Hypothalamus (tissue), 51 donors: ENCODE results near the gene DHX16.
"Not testable (repeated sequence)": the region's sequence is repeated elsewhere in the genome, so short reads cannot be mapped to it uniquely, and the experiment has no call there.

Experiments
- DNase-seq, 51 donors: peaks; one replicate each; lab custom pipeline; 2025; lab: John Stamatoyannopoulos, UW

The DHX16 gene

GRCh38 chr6:30672445-30673253 lies at the start of gene DHX16:
TSS of gene DHX16 (minus strand) at chr6:30673006. CDS start at chr6:30672841, 165 bp downstream.
- peak; percentile 32 to 93 (median 81) for DNase-seq

GRCh38 chr6:30722025-30722279 lies 49.1 kb upstream of the DHX16 start:
- not testable (repeated sequence) for DNase-seq

GRCh38 chr6:30721198-30722024 lies 48.6 kb upstream of the DHX16 start:
- DNase-seq, result peak; percentile 14 to 89 (median 74)

- DNase-seq, result peak in 32 of 51 donors; percentile 1 to 76 (median 34)
These were observed 48.0 kb upstream of the DHX16 start for GRCh38 chr6:30720738-30721197.

- peak; percentile 60 to 99 (median 96) for DNase-seq
These were observed 47.3 kb upstream of the DHX16 start, which contains the start of gene TUBB for GRCh38 chr6:30719791-30720737. TSS of gene TUBB (plus strand) at chr6:30720352. CDS start at chr6:30720507, 155 bp downstream.

GRCh38 chr6:30719356-30719755 lies 46.5 kb upstream of the DHX16 start:
- DNase-seq, result no peak

- DNase-seq, result not testable (repeated sequence)
These were observed 45.3 kb upstream of the DHX16 start for GRCh38 chr6:30717845-30718720.

GRCh38 chr6:30717129-30717844 lies 44.5 kb upstream of the DHX16 start, which contains the start of gene MDC1:
TSS of gene MDC1 (minus strand) at chr6:30717281. CDS start at chr6:30715175, 2,106 bp downstream.
- peak; percentile 72 to 100 (median 99) for DNase-seq

GRCh38 chr6:30716879-30717128 lies 44.0 kb upstream of the DHX16 start:
- no peak for DNase-seq

GRCh38 chr6:30714263-30714662 lies 41.5 kb upstream of the DHX16 start:
- no peak for DNase-seq

- DNase-seq, result no peak
These were observed 39.7 kb upstream of the DHX16 start for GRCh38 chr6:30712441-30712945.

GRCh38 chr6:30711758-30712380 lies 39.1 kb upstream of the DHX16 start:
- DNase-seq, result no peak

- no peak for DNase-seq
These were observed 36.5 kb upstream of the DHX16 start for GRCh38 chr6:30709101-30709868.

- no peak for DNase-seq
These were observed 34.6 kb upstream of the DHX16 start for GRCh38 chr6:30707281-30707850.

- no peak for DNase-seq
These were observed 32.8 kb upstream of the DHX16 start for GRCh38 chr6:30705620-30706019.

- DNase-seq, result no peak
These were observed 31.0 kb upstream of the DHX16 start for GRCh38 chr6:30703821-30704220.

- DNase-seq, result no peak
These were observed 30.2 kb upstream of the DHX16 start for GRCh38 chr6:30703011-30703410.
